ENCODE results near the gene GLOD4. TPM values are rescaled to one million over a fixed set of nuclear protein-coding genes. Genes with fewer than 3 reads are reported as not detected.
"Not testable (repeated sequence)": the region's sequence is repeated elsewhere in the genome, so short reads cannot be mapped to it uniquely, and the experiment has no call there.

Gene GLOD4
- total RNA-seq, 1 donor from 2014 or later, result 36.5 TPM

DNA sequence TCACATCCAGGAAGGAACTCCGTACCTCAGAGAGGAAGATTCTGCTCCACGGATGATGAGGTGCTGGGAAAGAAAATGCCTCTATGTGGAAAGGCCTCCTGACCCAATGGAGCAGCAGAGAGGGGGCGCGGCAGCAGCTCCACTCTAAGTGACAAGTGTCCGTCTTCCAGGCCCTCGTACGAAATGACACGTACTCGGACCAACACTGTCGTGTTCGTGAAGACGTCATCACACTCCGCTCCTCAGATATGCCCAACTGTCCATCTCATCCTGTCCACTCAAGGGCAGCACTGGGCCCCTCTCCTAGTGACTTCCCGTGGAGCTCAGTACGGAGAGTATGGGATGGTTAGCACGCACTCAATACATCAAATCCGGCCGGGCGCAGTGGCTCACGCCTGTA lies 32.3 kb upstream of the GLOD4 start:
- peaks cover 35 to 37% (median 36%) of the 10 kb centered on the region in 3 donors for H3K36me3 ChIP-seq (ENCODE audit: control insufficient read depth in 3 of 3, insufficient read depth in 3 of 3, low read length in 3 of 3)
- no peaks in the 10 kb centered on the region for H3K27me3 ChIP-seq (ENCODE audit: control insufficient read depth in 3 of 3, insufficient read depth in 3 of 3, low read length in 3 of 3)
- no peaks in the 10 kb centered on the region for H3K9me3 ChIP-seq (ENCODE audit: control insufficient read depth in 3 of 3, low read length in 3 of 3)
- no peak overlapping the region for H3K27ac ChIP-seq (ENCODE audit: low read depth, low read length)
- peaks cover 0 to 6% (median 3%) of the 10 kb centered on the region in 3 donors for H3K4me1 ChIP-seq (ENCODE audit: control insufficient read depth in 3 of 3, insufficient read depth in 3 of 3, low read length in 3 of 3)
- H3K4me3 ChIP-seq (ENCODE audit: low read length in 3 of 3), result no peak overlapping the region
- no peak overlapping the region for H3K9ac ChIP-seq (ENCODE audit: low read depth in 1 of 3, low read length in 3 of 3)

DNA sequence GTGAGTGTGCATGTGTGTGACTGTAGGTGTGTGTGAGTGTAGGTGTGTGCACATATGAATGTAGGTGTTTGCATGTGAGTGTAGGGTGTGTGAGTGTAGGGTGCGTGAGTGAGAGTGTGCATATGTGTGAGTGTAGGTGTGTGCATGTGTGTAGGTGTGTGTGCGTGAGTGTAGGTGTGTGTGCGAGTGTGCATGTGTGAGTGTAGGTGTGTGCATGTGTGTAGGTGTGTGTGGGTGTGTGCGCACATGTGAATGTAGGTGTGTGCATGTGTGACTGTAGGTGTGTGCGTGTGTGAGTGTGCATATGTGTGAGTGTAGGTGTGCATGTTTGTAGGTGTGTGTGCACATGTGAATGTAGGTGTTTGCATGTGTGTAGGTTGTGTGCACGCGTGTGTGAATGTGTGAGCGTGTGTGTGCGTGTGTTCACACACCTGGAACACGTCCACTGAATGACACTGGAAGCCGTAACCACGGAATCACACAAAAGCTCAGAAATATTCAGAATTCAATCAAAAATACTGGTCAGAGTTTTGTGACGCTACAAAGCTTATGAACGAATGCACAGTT lies 30.6 kb upstream of the GLOD4 start:
- Histone ChIP-seq H3K9ac (ENCODE audit: low read depth in 1 of 3, low read length in 3 of 3) (no peak overlapping the region), H3K27me3 (ENCODE audit: control insufficient read depth in 3 of 3, insufficient read depth in 3 of 3, low read length in 3 of 3) (no peaks in the 10 kb centered on the region), H3K4me3 (ENCODE audit: low read length in 3 of 3) (no peak overlapping the region), H3K27ac (ENCODE audit: low read depth, low read length) (no peak overlapping the region), H3K4me1 (ENCODE audit: control insufficient read depth in 3 of 3, insufficient read depth in 3 of 3, low read length in 3 of 3) (peaks cover 0 to 6% (median 3%) of the 10 kb centered on the region in 3 donors), H3K36me3 (ENCODE audit: control insufficient read depth in 3 of 3, insufficient read depth in 3 of 3, low read length in 3 of 3) (peaks cover 32 to 33% (median 32%) of the 10 kb centered on the region in 3 donors), H3K9me3 (ENCODE audit: control insufficient read depth in 3 of 3, low read length in 3 of 3) (no peaks in the 10 kb centered on the region)

DNA sequence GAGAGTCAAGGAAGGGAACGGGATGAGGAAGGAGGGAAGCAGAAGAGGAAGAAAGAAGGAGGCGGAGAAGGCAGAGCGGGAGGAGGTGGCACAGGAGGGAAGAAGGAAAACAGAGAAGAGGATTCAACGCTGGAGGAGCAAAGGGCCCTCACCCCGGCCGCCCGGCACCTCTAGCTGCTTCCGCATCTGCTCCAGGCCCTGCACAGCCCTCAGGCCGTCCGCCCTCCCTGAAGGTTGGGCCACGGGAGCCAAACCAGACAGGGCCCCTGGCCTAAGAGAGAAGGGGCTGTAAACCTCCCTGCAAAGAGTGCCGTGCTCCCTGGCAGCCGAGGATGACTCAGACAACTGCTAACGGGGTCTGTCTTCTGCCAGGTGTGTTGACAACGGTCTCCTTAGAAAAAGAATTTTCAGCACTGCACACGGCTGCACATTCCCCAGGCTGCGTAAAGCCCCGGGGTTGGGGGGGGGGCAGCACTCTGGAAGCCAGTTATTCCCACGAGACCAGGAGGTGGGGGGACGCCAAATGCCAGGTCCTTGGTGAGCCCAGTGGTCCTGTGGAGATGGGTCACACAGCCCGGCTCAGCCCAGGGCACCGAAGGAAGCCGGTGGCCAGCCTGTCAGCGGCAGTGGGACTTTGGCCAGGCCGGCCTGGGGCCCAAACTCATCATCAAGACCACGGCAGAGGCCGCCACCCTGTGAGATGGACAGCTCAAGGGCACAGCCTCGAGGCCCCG lies 29.1 kb upstream of the GLOD4 start:
- no peak overlapping the region for H3K9ac ChIP-seq (ENCODE audit: low read depth in 1 of 3, low read length in 3 of 3)
- peaks cover 0 to 6% (median 3%) of the 10 kb centered on the region in 3 donors for H3K4me1 ChIP-seq (ENCODE audit: control insufficient read depth in 3 of 3, insufficient read depth in 3 of 3, low read length in 3 of 3)
- H3K9me3 ChIP-seq (ENCODE audit: control insufficient read depth in 3 of 3, low read length in 3 of 3), result no peaks in the 10 kb centered on the region
- H3K27ac ChIP-seq (ENCODE audit: low read depth, low read length), result no peak overlapping the region
- H3K27me3 ChIP-seq (ENCODE audit: control insufficient read depth in 3 of 3, insufficient read depth in 3 of 3, low read length in 3 of 3), result no peaks in the 10 kb centered on the region
- no peak overlapping the region for H3K4me3 ChIP-seq (ENCODE audit: low read length in 3 of 3)
- peaks cover 25 to 28% (median 26%) of the 10 kb centered on the region in 3 donors for H3K36me3 ChIP-seq (ENCODE audit: control insufficient read depth in 3 of 3, insufficient read depth in 3 of 3, low read length in 3 of 3)

DNA sequence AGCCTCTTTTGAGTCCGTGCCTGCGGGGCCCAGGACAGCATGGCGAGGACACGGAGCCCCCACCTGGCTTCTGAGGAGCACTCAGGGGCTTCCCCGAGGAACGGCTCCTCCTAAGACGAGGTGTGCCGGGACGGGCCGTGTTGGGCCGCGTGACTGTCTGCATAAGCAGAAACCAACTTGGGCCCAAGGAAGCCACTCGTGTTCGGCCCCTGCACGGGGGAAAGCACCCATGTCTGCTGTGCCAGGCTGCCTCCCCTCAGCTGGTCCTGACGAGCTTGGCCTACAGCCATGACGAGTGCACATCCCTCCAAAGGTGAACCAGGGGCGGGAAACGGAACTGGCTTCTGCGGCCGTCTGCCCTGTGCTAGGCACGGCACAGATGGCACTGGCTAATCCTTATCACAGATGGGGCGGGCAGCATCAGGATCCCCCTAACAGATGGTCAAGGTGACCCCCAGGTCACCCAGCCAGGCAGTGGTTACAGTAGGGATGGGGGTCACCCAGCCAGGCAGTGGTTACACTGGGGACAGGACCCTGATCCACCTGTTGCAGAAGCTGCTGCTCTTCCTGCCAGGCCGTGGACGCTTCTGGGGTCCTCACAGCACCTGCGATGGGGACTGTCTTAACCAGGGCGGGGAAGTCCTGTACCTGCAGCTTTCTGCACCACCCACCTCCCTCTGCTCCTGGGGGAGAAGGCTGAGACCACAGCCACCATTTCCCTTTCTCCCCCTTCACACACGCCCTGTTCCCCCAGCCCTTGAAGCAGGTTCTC lies 25.6 kb upstream of the GLOD4 start:
- no peak overlapping the region for H3K4me3 ChIP-seq (ENCODE audit: low read length in 3 of 3)
- no peaks in the 10 kb centered on the region for H3K27me3 ChIP-seq (ENCODE audit: control insufficient read depth in 3 of 3, insufficient read depth in 3 of 3, low read length in 3 of 3)
- peaks cover 4 to 10% (median 5%) of the 10 kb centered on the region in 3 donors for H3K4me1 ChIP-seq (ENCODE audit: control insufficient read depth in 3 of 3, insufficient read depth in 3 of 3, low read length in 3 of 3)
- H3K36me3 ChIP-seq (ENCODE audit: control insufficient read depth in 3 of 3, insufficient read depth in 3 of 3, low read length in 3 of 3), result peaks cover 12 to 15% (median 15%) of the 10 kb centered on the region in 3 donors
- no peak overlapping the region for H3K27ac ChIP-seq (ENCODE audit: low read depth, low read length)
- H3K9ac ChIP-seq (ENCODE audit: low read depth in 1 of 3, low read length in 3 of 3), result no peak overlapping the region
- H3K9me3 ChIP-seq (ENCODE audit: control insufficient read depth in 3 of 3, low read length in 3 of 3), result no peaks in the 10 kb centered on the region

DNA sequence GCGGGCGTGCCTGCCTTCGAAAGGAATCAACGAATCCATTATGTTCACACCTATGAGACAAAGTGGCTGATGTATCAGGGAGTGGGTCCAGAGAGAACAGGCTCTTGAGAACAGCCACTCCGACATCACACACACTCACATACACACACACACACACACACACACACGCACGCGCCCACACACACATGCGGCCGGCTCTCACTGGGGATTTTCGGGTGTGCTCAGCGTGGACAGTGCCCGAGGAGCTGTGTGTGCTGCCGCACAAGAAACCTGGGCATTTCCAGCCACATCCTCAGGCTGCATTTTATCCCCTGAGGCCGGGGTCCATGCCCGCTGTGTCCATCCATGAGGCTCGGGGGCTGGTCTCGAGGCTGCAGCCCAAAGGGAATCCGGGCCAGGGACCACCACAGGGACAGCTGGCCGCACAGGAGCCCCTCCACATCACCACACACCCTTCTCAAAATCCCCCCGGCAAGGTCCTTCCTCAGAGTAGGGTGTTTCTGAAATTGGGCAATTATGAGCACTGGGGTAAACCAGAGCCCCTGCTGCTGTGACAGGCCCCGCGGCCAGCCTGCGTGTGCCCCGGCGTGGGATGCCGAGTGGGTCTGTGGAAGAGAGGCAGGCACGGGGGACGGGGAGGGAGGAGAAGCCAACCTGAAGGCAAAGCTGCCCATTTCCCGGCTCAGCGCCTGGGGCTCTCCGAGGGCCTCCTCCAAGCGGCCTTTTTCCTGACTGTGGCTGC lies 24.9 kb upstream of the GLOD4 start:
- Histone ChIP-seq H3K36me3 (ENCODE audit: control insufficient read depth in 3 of 3, insufficient read depth in 3 of 3, low read length in 3 of 3) (peaks cover 9 to 11% (median 10%) of the 10 kb centered on the region in 3 donors), H3K4me3 (ENCODE audit: low read length in 3 of 3) (no peak overlapping the region), H3K27me3 (ENCODE audit: control insufficient read depth in 3 of 3, insufficient read depth in 3 of 3, low read length in 3 of 3) (no peaks in the 10 kb centered on the region), H3K27ac (ENCODE audit: low read depth, low read length) (no peak overlapping the region), H3K9ac (ENCODE audit: low read depth in 1 of 3, low read length in 3 of 3) (no peak overlapping the region), H3K9me3 (ENCODE audit: control insufficient read depth in 3 of 3, low read length in 3 of 3) (no peaks in the 10 kb centered on the region), H3K4me1 (ENCODE audit: control insufficient read depth in 3 of 3, insufficient read depth in 3 of 3, low read length in 3 of 3) (peaks cover 10 to 18% (median 12%) of the 10 kb centered on the region in 3 donors)

DNA sequence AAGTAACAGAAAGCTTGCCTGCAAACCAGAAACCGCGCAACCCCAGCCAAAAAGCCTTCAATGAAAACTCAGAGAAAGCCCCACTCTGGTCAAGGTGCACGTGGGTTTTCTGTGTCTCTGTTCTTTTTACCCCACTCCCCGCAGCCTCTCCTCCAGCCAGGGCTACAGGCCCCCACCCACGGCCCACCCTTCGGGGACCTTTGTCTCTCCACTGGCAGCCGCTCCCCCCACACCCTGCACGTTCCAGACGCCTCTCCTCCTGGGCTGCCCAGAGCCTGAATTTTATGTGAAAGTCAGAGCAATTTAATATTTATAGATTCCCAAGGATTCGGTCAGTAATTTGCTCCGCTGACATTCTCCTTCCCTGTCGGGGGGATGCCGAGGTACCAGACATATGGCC lies 24.3 kb upstream of the GLOD4 start:
- Histone ChIP-seq H3K27ac (ENCODE audit: low read depth, low read length) (no peak overlapping the region), H3K9me3 (ENCODE audit: control insufficient read depth in 3 of 3, low read length in 3 of 3) (no peaks in the 10 kb centered on the region), H3K9ac (ENCODE audit: low read depth in 1 of 3, low read length in 3 of 3) (no peak overlapping the region), H3K4me1 (ENCODE audit: control insufficient read depth in 3 of 3, insufficient read depth in 3 of 3, low read length in 3 of 3) (peaks cover 14 to 21% (median 16%) of the 10 kb centered on the region in 3 donors), H3K36me3 (ENCODE audit: control insufficient read depth in 3 of 3, insufficient read depth in 3 of 3, low read length in 3 of 3) (peaks cover 9 to 11% (median 10%) of the 10 kb centered on the region in 3 donors), H3K4me3 (ENCODE audit: low read length in 3 of 3) (no peak overlapping the region), H3K27me3 (ENCODE audit: control insufficient read depth in 3 of 3, insufficient read depth in 3 of 3, low read length in 3 of 3) (no peaks in the 10 kb centered on the region)

DNA sequence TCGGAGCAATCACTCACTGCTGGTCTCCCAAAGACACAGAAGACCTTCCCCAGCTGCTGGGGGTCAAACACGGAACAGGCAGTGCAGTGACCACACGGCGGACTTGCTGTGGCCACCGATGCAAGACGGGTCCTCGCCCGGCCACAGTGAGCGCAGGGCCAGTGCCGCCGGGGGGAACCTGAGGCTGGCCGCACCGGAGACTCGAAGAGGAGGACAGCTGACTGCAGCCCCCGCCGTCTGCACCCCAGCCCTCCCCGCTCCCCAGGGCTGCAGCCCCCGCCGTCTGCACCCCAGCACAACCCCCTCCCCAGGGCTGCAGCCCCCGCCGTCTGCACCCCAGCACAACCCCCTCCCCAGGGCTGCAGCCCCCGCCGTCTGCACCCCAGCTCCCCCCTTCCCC lies 23.8 kb upstream of the GLOD4 start:
- not testable (repeated sequence) for H3K9me3 ChIP-seq (ENCODE audit: control insufficient read depth in 3 of 3, low read length in 3 of 3); H3K4me3 ChIP-seq (ENCODE audit: low read length in 3 of 3); H3K27ac ChIP-seq (ENCODE audit: low read depth, low read length); H3K9ac ChIP-seq (ENCODE audit: low read depth in 1 of 3, low read length in 3 of 3); H3K27me3 ChIP-seq (ENCODE audit: control insufficient read depth in 3 of 3, insufficient read depth in 3 of 3, low read length in 3 of 3)
- peaks cover 14 to 25% (median 16%) of the 10 kb centered on the region in 3 donors for H3K4me1 ChIP-seq (ENCODE audit: control insufficient read depth in 3 of 3, insufficient read depth in 3 of 3, low read length in 3 of 3)
- H3K36me3 ChIP-seq (ENCODE audit: control insufficient read depth in 3 of 3, insufficient read depth in 3 of 3, low read length in 3 of 3), result peaks cover 9 to 11% (median 10%) of the 10 kb centered on the region in 3 donors

DNA sequence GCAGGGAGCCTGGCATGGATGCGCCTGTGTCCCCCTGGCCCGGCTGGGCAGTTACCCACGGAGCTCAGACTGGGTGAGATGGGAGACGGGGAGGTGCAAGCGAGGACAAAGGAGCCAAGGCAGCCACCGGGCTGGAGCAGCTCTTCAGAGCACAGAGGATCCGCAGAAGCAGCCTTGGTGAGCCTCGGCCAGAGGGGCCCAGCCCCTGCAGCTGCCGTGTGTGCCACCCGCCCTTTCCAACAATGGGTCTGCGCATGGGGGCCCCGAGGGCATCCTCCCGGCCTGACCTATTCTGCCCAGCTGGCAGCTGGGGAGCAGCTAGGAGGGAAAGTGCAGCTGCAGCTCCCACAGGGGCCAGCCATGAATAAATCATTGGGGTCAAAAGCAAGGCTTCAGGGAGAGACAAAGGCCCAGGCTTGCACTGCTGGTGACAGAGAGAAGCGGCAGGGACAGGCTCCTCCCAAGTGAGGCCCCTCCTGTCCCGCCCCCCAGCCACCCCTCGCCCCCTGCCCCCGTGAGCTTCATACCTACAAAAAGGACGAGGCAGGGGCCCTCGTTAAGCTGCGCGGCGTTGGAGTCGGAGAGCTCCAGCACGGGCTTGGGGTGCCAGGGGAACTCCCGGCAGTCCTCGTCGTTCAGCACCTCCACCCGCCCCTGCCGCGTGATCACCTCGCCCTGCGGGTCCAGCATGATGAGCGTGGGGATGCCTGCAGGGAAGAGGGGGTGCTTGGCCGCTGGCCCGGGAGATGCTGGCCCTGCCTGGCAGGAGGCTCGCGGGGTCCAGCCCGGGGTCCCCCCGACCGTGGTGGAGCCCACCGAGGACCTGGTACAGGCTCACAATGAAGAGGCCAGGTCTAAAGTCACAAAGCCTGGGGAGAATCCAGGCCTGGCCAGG lies 22.7 kb upstream of the GLOD4 start:
- Histone ChIP-seq H3K9ac (ENCODE audit: low read depth in 1 of 3, low read length in 3 of 3) (no peak overlapping the region), H3K4me1 (ENCODE audit: control insufficient read depth in 3 of 3, insufficient read depth in 3 of 3, low read length in 3 of 3) (peaks cover 14 to 30% (median 16%) of the 10 kb centered on the region in 3 donors), H3K27ac (ENCODE audit: low read depth, low read length) (no peak overlapping the region), H3K27me3 (ENCODE audit: control insufficient read depth in 3 of 3, insufficient read depth in 3 of 3, low read length in 3 of 3) (no peaks in the 10 kb centered on the region), H3K4me3 (ENCODE audit: low read length in 3 of 3) (no peak overlapping the region), H3K9me3 (ENCODE audit: control insufficient read depth in 3 of 3, low read length in 3 of 3) (no peaks in the 10 kb centered on the region), H3K36me3 (ENCODE audit: control insufficient read depth in 3 of 3, insufficient read depth in 3 of 3, low read length in 3 of 3) (peaks cover 3 to 10% (median 9%) of the 10 kb centered on the region in 3 donors)

Data from skeletal muscle tissue (tissue), 4 donors.